H1 (cell line): ENCODE measurements around the gene NUTM2F. TPM values are rescaled to one million over a fixed set of nuclear protein-coding genes. Genes with fewer than 3 reads are reported as not detected.

Experiments used
- CTCF ChIA-PET: fragments of 300-600 bp; sonication (Branson Sonifier 250); formaldehyde crosslinking; loops from one replicate; lab custom pipeline; 2021; ENCODE audit not compliant: partially characterized antibody; lab: Charles Lee
- POLR2A ChIA-PET: fragments of 300-600 bp; sonication (Branson Sonifier 250); formaldehyde crosslinking; loops from one replicate; lab custom pipeline; 2021; ENCODE audit warnings: inconsistent platforms; ENCODE audit not compliant: partially characterized antibody; lab: Charles Lee
- DNase-seq, 2 experiments: peaks; one replicate each; pipeline versions ENCODE4 v3.0.0 to v3.0.0-alpha.2; 2010 to 2022; ENCODE audit warnings: low spot score in 2 of 2, low read depth in 1 of 2, mixed read lengths in 1 of 2
- FAIRE-seq: peaks from 2 replicates; lab custom pipeline; 2011; peaks lifted over from hg19 to GRCh38; lab: Jason Lieb, UNC
- H2AFZ ChIP-seq: 2 replicates; pipeline ENCODE4 v1.8.1; 2012; ENCODE audit warnings: low read length, inconsistent platforms
- H2AK5ac ChIP-seq: 2 replicates; pipeline ENCODE4 v1.6.1; 2013; ENCODE audit warnings: low read depth, low read length
- H2BK120ac ChIP-seq: replicated peaks from 2 replicates; pipeline ENCODE3; 2013; ENCODE audit warnings: low read depth, low read length, inconsistent platforms
- H2BK12ac ChIP-seq: 2 replicates; pipeline ENCODE4 v1.6.1; 2013; ENCODE audit warnings: low read depth, low read length
- H2BK15ac ChIP-seq: 2 replicates; pipeline ENCODE4 v1.6.1; 2013; ENCODE audit warnings: low read length
- H2BK20ac ChIP-seq: 2 replicates; pipeline ENCODE4 v1.6.1; 2013; ENCODE audit warnings: low read length
- H2BK5ac ChIP-seq: 2 replicates; pipeline ENCODE4 v1.6.1; 2013; ENCODE audit warnings: low read depth, low read length
- H3K14ac ChIP-seq: 2 replicates; pipeline ENCODE4 v1.6.1; 2013; ENCODE audit warnings: inconsistent platforms; ENCODE audit not compliant: insufficient read length
- H3K18ac ChIP-seq: 2 replicates; pipeline ENCODE4 v1.6.1; 2013; ENCODE audit warnings: low read length; ENCODE audit errors: extremely low read depth
- H3K23ac ChIP-seq: 2 replicates; pipeline ENCODE4 v1.6.1; 2013; ENCODE audit warnings: inconsistent platforms; ENCODE audit not compliant: insufficient read length
- H3K23me2 ChIP-seq: 2 replicates; pipeline ENCODE4 v1.6.1; 2013; ENCODE audit warnings: low read depth, low read length
- H3K27ac ChIP-seq: 2 replicates; pipeline ENCODE4 v1.6.1; 2011; ENCODE audit warnings: low read depth, low read length, inconsistent platforms
- H3K27me3 ChIP-seq, 4 experiments: replicated peaks in 1 of 4; 1 replicate in 1 of 4; 2 replicates in 3 of 4; pipeline versions ENCODE4 v1.6.1 to v1.8.1; 2011 to 2013; ENCODE audit warnings: low read length in 3 of 4, mild to moderate bottlenecking in 3 of 4, inconsistent platforms in 2 of 4, mixed read lengths in 2 of 4, moderate library complexity in 1 of 4; ENCODE audit not compliant: control insufficient read depth in 3 of 4, insufficient read depth in 3 of 4; ENCODE audit errors: extremely low read depth in 1 of 4
- H3K36me3 ChIP-seq, 4 experiments: 2 replicates each; pipeline versions ENCODE4 v1.6.1 to v1.8.1; 2011 to 2013; ENCODE audit warnings: mild to moderate bottlenecking in 4 of 4, low read length in 3 of 4, moderate library complexity in 2 of 4, control low read depth in 1 of 4, inconsistent platforms in 1 of 4; ENCODE audit not compliant: insufficient read depth in 4 of 4, control insufficient read depth in 2 of 4
- H3K4ac ChIP-seq: replicated peaks from 2 replicates; pipeline ENCODE3; 2013; ENCODE audit warnings: low read length, low read depth, mixed read lengths, inconsistent platforms; ENCODE audit not compliant: insufficient read length
- H3K4me1 ChIP-seq, 4 experiments: replicated peaks in 1 of 4; 1 replicate in 1 of 4; 2 replicates in 3 of 4; pipeline versions ENCODE4 v1.6.1 to v1.8.1; 2011 to 2013; ENCODE audit warnings: low read length in 3 of 4, inconsistent platforms in 2 of 4, mixed read lengths in 1 of 4; ENCODE audit not compliant: insufficient read depth in 4 of 4, control insufficient read depth in 3 of 4
- H3K4me2 ChIP-seq, 2 experiments: 2 replicates each; pipeline versions ENCODE4 v1.6.1 to v1.8.1; 2011 to 2013; ENCODE audit warnings: low read depth in 2 of 2, low read length in 2 of 2, control low read depth in 1 of 2, inconsistent platforms in 1 of 2, mild to moderate bottlenecking in 1 of 2; ENCODE audit not compliant: insufficient read depth in 1 of 2
- H3K4me3 ChIP-seq, 4 experiments: fragments of 200-600, 300-600 bp in 1 of 4; sonication (generic), shearing (Covaris generic), sonication (Bioruptor Twin) in 1 of 4; 2 replicates each; pipeline versions ENCODE4 v1.5.1 to v1.8.1; 2011 to 2016; ENCODE audit warnings: low read length in 4 of 4, low read depth in 3 of 4, control low read depth in 2 of 4, inconsistent platforms in 2 of 4, mild to moderate bottlenecking in 2 of 4, mixed read lengths in 1 of 4, moderate library complexity in 1 of 4; ENCODE audit not compliant: insufficient read depth in 2 of 4; ENCODE audit errors: extremely low read depth in 1 of 4
- H3K56ac ChIP-seq: replicated peaks from 2 replicates; pipeline ENCODE3; 2013; ENCODE audit warnings: low read depth, mild to moderate bottlenecking, mixed read lengths, low read length, inconsistent platforms; ENCODE audit not compliant: insufficient read length
- H3K79me1 ChIP-seq: 2 replicates; pipeline ENCODE4 v1.6.1; 2013; ENCODE audit warnings: low read depth, low read length, control low read depth
- H3K79me2 ChIP-seq, 2 experiments: 2 replicates each; pipeline versions ENCODE4 v1.6.1 to v1.8.1; 2012 to 2013; ENCODE audit warnings: low read length in 2 of 2, mild to moderate bottlenecking in 2 of 2, inconsistent platforms in 1 of 2; ENCODE audit not compliant: insufficient read depth in 2 of 2, control insufficient read depth in 1 of 2
- H3K9ac ChIP-seq, 4 experiments: replicated peaks in 1 of 4; 1 replicate in 1 of 4; 2 replicates in 3 of 4; pipeline versions ENCODE4 v1.6.1 to v1.8.1; 2011 to 2013; ENCODE audit warnings: low read depth in 3 of 4, low read length in 3 of 4, control low read depth in 2 of 4, mild to moderate bottlenecking in 2 of 4, moderate library complexity in 2 of 4, inconsistent platforms in 1 of 4; ENCODE audit errors: extremely low read depth in 1 of 4
- H3K9me3 ChIP-seq, 2 experiments: 2 replicates each; pipeline versions ENCODE4 v1.6.1 to v1.8.1; 2012 to 2013; ENCODE audit warnings: mild to moderate bottlenecking in 2 of 2, moderate library complexity in 2 of 2, control low read depth in 1 of 2, inconsistent platforms in 1 of 2, low read depth in 1 of 2, low read length in 1 of 2, mixed read lengths in 1 of 2; ENCODE audit not compliant: insufficient read depth in 2 of 2
- H4K20me1 ChIP-seq, 2 experiments: replicated peaks in 1 of 2; 2 replicates each; pipeline versions ENCODE3 to v1.8.1; 2011 to 2013; ENCODE audit warnings: inconsistent platforms in 2 of 2, low read length in 2 of 2, mild to moderate bottlenecking in 1 of 2; ENCODE audit not compliant: insufficient read depth in 2 of 2, control insufficient read depth in 1 of 2
- H4K5ac ChIP-seq: 2 replicates; pipeline ENCODE4 v1.6.1; 2013; ENCODE audit warnings: low read length, low read depth, mixed read lengths, inconsistent platforms; ENCODE audit not compliant: insufficient read length
- H4K8ac ChIP-seq: 2 replicates; pipeline ENCODE4 v1.8.0; 2013; ENCODE audit warnings: mild to moderate bottlenecking, moderate library complexity, low read length, inconsistent platforms; ENCODE audit not compliant: insufficient read depth; ENCODE audit errors: extremely low read depth
- H4K91ac ChIP-seq: replicated peaks from 2 replicates; pipeline ENCODE3; 2013; ENCODE audit warnings: low read length, mixed read lengths, inconsistent platforms; ENCODE audit not compliant: insufficient read length
- CBX8 ChIP-seq: fragments of 300-800, 300-1000 bp; sonication (generic); IDR thresholded peaks from 2 replicates; pipeline ENCODE4 v1.7.1; 2016; ENCODE audit warnings: low read depth, low read length, borderline replicate concordance
- CREB1 ChIP-seq: IDR thresholded peaks from 2 replicates; pipeline ENCODE4 v1.6.1; 2012; ENCODE audit warnings: inconsistent platforms
- HDAC2 ChIP-seq, 2 experiments: fragments of 300-600 bp in 1 of 2; sonication (generic) in 1 of 2; IDR thresholded peaks; 2 replicates each; pipeline ENCODE4 v1.6.1; 2011 to 2012; ENCODE audit warnings: low read depth in 2 of 2, low read length in 2 of 2, mild to moderate bottlenecking in 2 of 2, moderate library complexity in 2 of 2, borderline replicate concordance in 1 of 2, inconsistent platforms in 1 of 2
- KDM4A ChIP-seq: IDR thresholded peaks from one replicate; pipeline ENCODE4 v1.7.1; 2012; ENCODE audit warnings: low read depth, mild to moderate bottlenecking, moderate library complexity, low read length, inconsistent platforms; ENCODE audit not compliant: severe bottlenecking
- KDM5A ChIP-seq: fragments of 200-600 bp; IDR thresholded peaks from 2 replicates; pipeline ENCODE4 v1.7.1; 2012; ENCODE audit warnings: mild to moderate bottlenecking, low read length, inconsistent platforms, mixed read lengths
- SAP30 ChIP-seq: fragments of 300-600 bp; sonication (generic); IDR thresholded peaks from 2 replicates; pipeline ENCODE4 v1.7.1; 2012; ENCODE audit warnings: low read length, moderate library complexity, mild to moderate bottlenecking, inconsistent platforms; ENCODE audit not compliant: insufficient read depth, insufficient replicate concordance
- SIN3A ChIP-seq, 2 experiments: IDR thresholded peaks in 1 of 2; conservative IDR thresholded peaks in 1 of 2; 2 replicates each; pipeline ENCODE4 v1.6.1; 2011 to 2012; ENCODE audit warnings: low read length in 2 of 2, improper control_type of control experiment in 1 of 2, low read depth in 1 of 2, mild to moderate bottlenecking in 1 of 2
- SIX5 ChIP-seq: IDR thresholded peaks from 2 replicates; pipeline ENCODE4 v1.6.1; 2011; ENCODE audit warnings: mild to moderate bottlenecking, low read depth, low read length
- TEAD4 ChIP-seq: IDR thresholded peaks from 2 replicates; pipeline ENCODE4 v1.6.1; 2012; ENCODE audit warnings: low read depth, low read length, inconsistent platforms, mixed read lengths
- WGBS, 2 experiments: shearing (Covaris generic) in 1 of 2; methylation state at CpG; one replicate each; pipeline versions ENCODE4 v1.1.6 to v1.1.7; 2013 to 2015; ENCODE audit warnings: low lambda C conversion rate in 2 of 2, mixed read lengths in 2 of 2, inconsistent platforms in 1 of 2, low coverage in 1 of 2, missing lambda C conversion rate in 1 of 2; ENCODE audit not compliant: insufficient replicate concordance in 2 of 2, insufficient coverage in 1 of 2, insufficient read length in 1 of 2; ENCODE audit errors: extremely low coverage in 1 of 2, missing lambda C conversion rate in 1 of 2; 5-methylcytosine and 5-hydroxymethylcytosine counted together
- polyA plus RNA-seq, 7 experiments: library from polyadenylated mRNA; depleted of rRNA in 3 of 7; stranded (reverse) in 5 of 7; unstranded in 2 of 7; fragments of >200 nt in 5 of 7; fragments of 200-250 nt in 2 of 7; gene quantifications; 1 replicate in 5 of 7; 2 replicates in 1 of 7; 4 replicates in 1 of 7; pipeline versions ENCODE4 v1.2.1 to v1.2.3, GENCODE V29; 2011 to 2013; ENCODE audit warnings: missing spikeins in 2 of 7, mixed read lengths in 2 of 7
- total RNA-seq: library from RNA; stranded (reverse); fragmentation: NEBNext Ultra II Directional; extraction: Animal tissue kit (Norgen Biotek cat#: 25700); gene quantifications from 2 replicates; pipeline ENCODE4 v1.2.1, GENCODE V29; 2021

NUTM2F gene
- total and polyA plus RNA-seq, 2 of the 8 experiments (the other 6 are each of a cell fraction or from before 2014, with no cell fraction given): 0.06 to 0.19 TPM

DNA sequence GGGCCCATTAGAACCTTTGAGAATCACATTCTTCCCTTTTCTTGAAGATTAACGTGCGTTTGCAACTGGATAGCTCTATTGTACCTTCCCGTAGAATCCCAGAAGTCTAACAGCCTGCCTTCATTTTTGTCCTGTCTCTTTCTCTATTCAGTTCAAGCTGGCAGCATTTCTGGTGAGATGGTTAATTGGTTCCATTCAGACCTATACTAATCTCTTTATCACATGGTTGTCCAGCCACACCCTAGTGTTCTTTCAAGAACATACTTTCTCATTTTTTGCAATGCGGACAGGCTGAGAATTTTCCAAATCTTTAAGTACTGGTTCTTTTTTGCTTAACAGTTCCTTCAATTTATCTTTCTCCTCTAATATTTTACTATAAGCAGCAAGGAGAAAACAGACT is 26.0 kb downstream of the NUTM2F start:
- H2BK120ac ChIP-seq: no peak overlapping the region
- H3K9me3 ChIP-seq: no peaks in the 10 kb centered on the region
- H2BK20ac ChIP-seq: no peak overlapping the region
- no peak overlapping the region for H2BK5ac ChIP-seq
- DNase-seq: no peak
- POLR2A ChIA-PET: no interaction called here
- peaks cover 0 to 2% (median 0%) of the 10 kb centered on the region in 4 experiments; a peak in 1 of 8 replicates for H3K36me3 ChIP-seq
- H3K56ac ChIP-seq: no peak overlapping the region
- no peak overlapping the region for H3K4me2 ChIP-seq
- no peak overlapping the region for H4K8ac ChIP-seq
- 85% methylated on average over 4 of the region's 4 CpGs; no CpG with 5 or more reads in 1 of the 2 experiments for WGBS, 2 experiments
- no peaks in the 10 kb centered on the region for H3K79me2 ChIP-seq
- H3K4me3 ChIP-seq: no peak overlapping the region
- H3K18ac ChIP-seq: no peak overlapping the region
- TF ChIP-seq KDM5A (no peak), HDAC2 (IDR thresholded peaks at IDR 0.05; ENCODE audit: borderline replicate concordance in 1 of 2, low read depth in 2 of 2, low read length in 2 of 2) (no peak), SAP30 (no peak), CBX8 (no peak), SIN3A (conservative IDR thresholded peaks at IDR 0.05 in 1 of 2, IDR thresholded peaks at IDR 0.05 in 1 of 2; ENCODE audit: low read depth in 1 of 2, low read length in 2 of 2) (no peak), SIX5 (no peak), KDM4A (no peak), CREB1 (no peak), TEAD4 (no peak)
- TF ChIP-seq, all 59 proteins: peak for 0
- no peaks in the 10 kb centered on the region; a peak in 1 of 7 replicates for H3K4me1 ChIP-seq
- H2BK12ac ChIP-seq: no peak overlapping the region
- no peaks in the 10 kb centered on the region for H3K23me2 ChIP-seq
- no peak overlapping the region for H4K5ac ChIP-seq
- no peak overlapping the region for H2BK15ac ChIP-seq
- no peak overlapping the region for H3K4ac ChIP-seq
- no peak overlapping the region for H2AK5ac ChIP-seq
- no peaks in the 10 kb centered on the region for H4K20me1 ChIP-seq
- H2AFZ ChIP-seq: no peak overlapping the region
- no peak for FAIRE-seq
- H3K9ac ChIP-seq: no peak overlapping the region
- H3K14ac ChIP-seq: no peak overlapping the region
- H3K27ac ChIP-seq: no peak overlapping the region
- CTCF ChIA-PET: no interaction called here
- no peak overlapping the region for H3K23ac ChIP-seq
- no peaks in the 10 kb centered on the region for H3K27me3 ChIP-seq
- H4K91ac ChIP-seq: no peak overlapping the region
- H3K79me1 ChIP-seq: no peaks in the 10 kb centered on the region
